ENCODE data around the gene EFL1. TPM values are rescaled to one million over a fixed set of nuclear protein-coding genes. Genes with fewer than 3 reads are reported as not detected.

Gene EFL1
- total RNA-seq, 6 donors from 2014 or later, result 9.7 to 27.7 (median 17.0) TPM

DNA sequence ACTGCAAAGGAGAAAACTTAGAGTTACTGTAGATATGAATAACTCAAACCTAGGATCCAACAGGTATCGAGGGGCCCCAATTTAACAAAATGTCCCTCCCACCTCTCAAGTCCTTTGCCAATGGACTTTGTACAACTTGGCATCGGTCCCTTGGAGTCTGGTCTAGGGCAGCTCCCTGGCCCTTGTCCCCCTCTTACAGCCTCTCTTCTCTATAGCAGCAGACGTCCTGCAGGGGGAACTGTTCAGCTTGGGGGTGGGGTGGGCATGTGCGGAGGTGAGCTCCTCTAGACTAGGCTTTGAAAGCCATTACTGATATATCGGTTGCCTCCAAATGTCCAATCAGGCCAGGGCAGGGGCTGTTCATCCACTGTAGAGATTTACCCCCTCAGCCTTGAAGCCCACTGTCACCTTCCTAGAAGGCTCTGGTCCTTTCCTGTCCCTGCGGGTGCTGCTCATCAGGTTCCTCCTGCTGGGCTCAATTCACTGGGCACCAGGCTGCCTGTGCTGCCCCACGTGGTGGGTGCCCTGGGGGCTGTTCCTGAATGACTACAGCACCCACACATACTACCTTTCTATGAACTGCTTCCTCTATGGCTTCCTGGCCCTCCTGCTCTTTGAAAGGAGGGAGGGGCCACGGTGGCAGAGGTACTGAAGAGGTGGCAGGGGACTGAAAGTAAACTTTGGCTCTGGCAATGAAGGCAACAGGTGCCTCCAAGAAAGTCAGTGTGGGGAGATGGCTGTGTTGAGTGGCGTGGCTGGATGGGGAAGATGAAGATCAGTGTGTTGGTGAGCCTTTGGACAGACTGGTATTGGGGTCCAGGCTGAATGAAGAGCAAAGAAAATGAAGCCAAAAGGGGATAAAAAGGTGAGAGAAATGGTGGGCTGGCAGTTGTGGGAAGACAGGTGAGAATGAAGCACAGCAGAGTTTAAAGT, 137.9 kb downstream of the EFL1 start:
- Histone ChIP-seq H3K4me1 (no peaks in the 10 kb centered on the region), H3K27ac (no peak overlapping the region), H3K9me3 (no peaks in the 10 kb centered on the region), H3K4me3 (no peak overlapping the region), H3K27me3 (no peaks in the 10 kb centered on the region), H3K36me3 (peaks cover 0 to 6% (median 0%) of the 10 kb centered on the region in 4 donors)
- 79 to 83% methylated on average over 5 to 9 of the region's 9 CpGs for WGBS, 2 donors
- ATAC-seq (ENCODE audit: low FRiP score in 2 of 2) (peak in 1 of 2 donors; percentile 32), DNase-seq (no peak)
- TF ChIP-seq, protein P1, sequence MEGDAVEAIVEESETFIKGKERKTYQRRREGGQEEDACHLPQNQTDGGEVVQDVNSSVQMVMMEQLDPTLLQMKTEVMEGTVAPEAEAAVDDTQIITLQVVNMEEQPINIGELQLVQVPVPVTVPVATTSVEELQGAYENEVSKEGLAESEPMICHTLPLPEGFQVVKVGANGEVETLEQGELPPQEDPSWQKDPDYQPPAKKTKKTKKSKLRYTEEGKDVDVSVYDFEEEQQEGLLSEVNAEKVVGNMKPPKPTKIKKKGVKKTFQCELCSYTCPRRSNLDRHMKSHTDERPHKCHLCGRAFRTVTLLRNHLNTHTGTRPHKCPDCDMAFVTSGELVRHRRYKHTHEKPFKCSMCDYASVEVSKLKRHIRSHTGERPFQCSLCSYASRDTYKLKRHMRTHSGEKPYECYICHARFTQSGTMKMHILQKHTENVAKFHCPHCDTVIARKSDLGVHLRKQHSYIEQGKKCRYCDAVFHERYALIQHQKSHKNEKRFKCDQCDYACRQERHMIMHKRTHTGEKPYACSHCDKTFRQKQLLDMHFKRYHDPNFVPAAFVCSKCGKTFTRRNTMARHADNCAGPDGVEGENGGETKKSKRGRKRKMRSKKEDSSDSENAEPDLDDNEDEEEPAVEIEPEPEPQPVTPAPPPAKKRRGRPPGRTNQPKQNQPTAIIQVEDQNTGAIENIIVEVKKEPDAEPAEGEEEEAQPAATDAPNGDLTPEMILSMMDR (IDR thresholded peaks at IDR 0.05), result no peak
- TF ChIP-seq EP300 (IDR thresholded peaks at IDR 0.05) (no peak), POLR2A (IDR thresholded peaks at IDR 0.05) (no peak), POLR2AphosphoS5 (IDR thresholded peaks at IDR 0.05) (no peak)

DNA sequence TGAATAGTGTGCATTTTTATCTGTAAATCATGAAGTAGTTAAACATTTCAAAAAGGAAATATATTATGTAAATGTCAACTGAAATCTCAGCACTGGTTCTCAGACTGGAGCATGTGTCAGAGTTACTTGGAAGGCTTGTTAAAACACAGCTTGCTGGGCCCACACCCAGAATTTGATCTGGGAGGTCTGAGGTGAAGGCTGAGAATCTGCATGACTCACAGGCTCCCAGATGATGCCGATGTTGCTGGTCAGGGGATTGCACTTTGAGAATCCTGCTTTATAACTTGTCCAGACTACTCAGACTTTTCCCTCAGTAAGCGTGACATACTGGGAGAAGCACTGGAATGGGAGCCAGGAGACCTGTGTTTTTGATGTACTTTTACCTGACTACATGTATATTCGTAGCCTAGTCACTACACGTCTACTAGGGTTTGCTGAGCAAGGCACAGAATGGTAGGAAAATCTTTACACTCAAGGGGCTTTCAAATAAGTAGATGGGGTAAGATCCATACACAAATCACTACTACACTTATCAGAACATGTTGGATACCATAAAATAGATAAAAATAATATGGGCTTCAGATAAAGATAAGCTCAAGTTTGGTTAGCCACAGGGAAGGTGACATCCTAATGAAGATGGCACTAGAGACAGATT, 139.7 kb downstream of the EFL1 start:
- Histone ChIP-seq H3K36me3 (peaks cover 0 to 3% (median 0%) of the 10 kb centered on the region in 4 donors), H3K4me1 (no peaks in the 10 kb centered on the region), H3K4me3 (no peak overlapping the region), H3K27me3 (no peaks in the 10 kb centered on the region), H3K27ac (no peak overlapping the region), H3K9me3 (no peaks in the 10 kb centered on the region)
- ATAC-seq (ENCODE audit: low FRiP score in 2 of 2) (peak in 1 of 2 donors; percentile 90), DNase-seq (no peak)
- TF ChIP-seq POLR2A (IDR thresholded peaks at IDR 0.05), result no peak
- TF ChIP-seq EP300 (IDR thresholded peaks at IDR 0.05), result no peak
- TF ChIP-seq POLR2AphosphoS5 (IDR thresholded peaks at IDR 0.05), result no peak
- TF ChIP-seq, protein P1 (IDR thresholded peaks at IDR 0.05), result no peak
- 89 to 92% methylated on average over 3 to 4 of the region's 4 CpGs for WGBS, 2 donors

GRCh38 chr15:82118040-82118439, 144.5 kb downstream of the EFL1 start:
- Histone ChIP-seq H3K36me3 (no peaks in the 10 kb centered on the region), H3K27me3 (no peaks in the 10 kb centered on the region), H3K4me1 (no peaks in the 10 kb centered on the region), H3K4me3 (no peak overlapping the region), H3K9me3 (no peaks in the 10 kb centered on the region), H3K27ac (no peak overlapping the region)
- WGBS, 2 donors, result 63 to 82% methylated on average over 3 of the region's 3 CpGs
- TF ChIP-seq EP300 (IDR thresholded peaks at IDR 0.05) (no peak), POLR2A (IDR thresholded peaks at IDR 0.05) (no peak), POLR2AphosphoS5 (IDR thresholded peaks at IDR 0.05) (no peak)
- TF ChIP-seq, protein P1 (IDR thresholded peaks at IDR 0.05), result no peak
- ATAC-seq (ENCODE audit: low FRiP score in 2 of 2) (no peak), DNase-seq (no peak)

- no peaks in the 10 kb centered on the region for H3K27me3 ChIP-seq
- 88 to 97% methylated on average over 6 of the region's 6 CpGs for WGBS, 2 donors
- H3K4me3 ChIP-seq, result no peak overlapping the region
- TF ChIP-seq, protein P1 (IDR thresholded peaks at IDR 0.05), result no peak
- H3K9me3 ChIP-seq, result no peaks in the 10 kb centered on the region
- DNase-seq, result no peak
- H3K4me1 ChIP-seq, result no peaks in the 10 kb centered on the region
- H3K36me3 ChIP-seq, result no peaks in the 10 kb centered on the region
- no peak for ATAC-seq (ENCODE audit: low FRiP score in 2 of 2)
- no peak overlapping the region for H3K27ac ChIP-seq
These were observed 145.2 kb downstream of the EFL1 start for GRCh38 chr15:82117296-82117695.
